ENCODE results near the gene CARMIL1.

DNA sequence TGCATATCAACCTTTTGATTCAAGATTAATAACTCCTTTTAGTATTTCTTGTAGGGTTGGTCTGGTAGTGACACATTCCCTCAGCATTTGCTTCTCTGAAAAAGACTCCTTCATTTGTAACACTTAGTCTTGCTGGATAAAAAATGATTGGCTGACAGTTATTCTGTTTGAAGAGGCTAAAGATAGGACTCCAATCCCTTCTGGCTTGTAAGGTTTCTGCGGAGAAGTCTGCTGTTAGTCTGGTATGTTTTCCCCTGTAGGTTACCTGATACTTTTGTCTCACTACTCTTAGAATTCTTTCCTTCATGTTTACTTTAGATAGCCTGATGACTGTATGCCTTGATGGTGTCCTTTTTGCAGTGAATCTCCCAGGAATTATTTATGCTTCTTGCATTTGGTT lies 96.0 kb downstream of the CARMIL1 start:
- TF ChIP-seq, protein P1, sequence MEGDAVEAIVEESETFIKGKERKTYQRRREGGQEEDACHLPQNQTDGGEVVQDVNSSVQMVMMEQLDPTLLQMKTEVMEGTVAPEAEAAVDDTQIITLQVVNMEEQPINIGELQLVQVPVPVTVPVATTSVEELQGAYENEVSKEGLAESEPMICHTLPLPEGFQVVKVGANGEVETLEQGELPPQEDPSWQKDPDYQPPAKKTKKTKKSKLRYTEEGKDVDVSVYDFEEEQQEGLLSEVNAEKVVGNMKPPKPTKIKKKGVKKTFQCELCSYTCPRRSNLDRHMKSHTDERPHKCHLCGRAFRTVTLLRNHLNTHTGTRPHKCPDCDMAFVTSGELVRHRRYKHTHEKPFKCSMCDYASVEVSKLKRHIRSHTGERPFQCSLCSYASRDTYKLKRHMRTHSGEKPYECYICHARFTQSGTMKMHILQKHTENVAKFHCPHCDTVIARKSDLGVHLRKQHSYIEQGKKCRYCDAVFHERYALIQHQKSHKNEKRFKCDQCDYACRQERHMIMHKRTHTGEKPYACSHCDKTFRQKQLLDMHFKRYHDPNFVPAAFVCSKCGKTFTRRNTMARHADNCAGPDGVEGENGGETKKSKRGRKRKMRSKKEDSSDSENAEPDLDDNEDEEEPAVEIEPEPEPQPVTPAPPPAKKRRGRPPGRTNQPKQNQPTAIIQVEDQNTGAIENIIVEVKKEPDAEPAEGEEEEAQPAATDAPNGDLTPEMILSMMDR (IDR thresholded peaks at IDR 0.05 in 8 of 11, conservative IDR thresholded peaks at IDR 0.05 in 3 of 11): no peak
- TF ChIP-seq POLR2A (IDR thresholded peaks at IDR 0.05): no peak
- no peak for TF ChIP-seq POLR2AphosphoS5 (IDR thresholded peaks at IDR 0.05)

Data from spleen (tissue), 7 donors.